ENCODE measurements around the gene RSBN1L. TPM values are rescaled to one million over a fixed set of nuclear protein-coding genes. Genes with fewer than 3 reads are reported as not detected.

RSBN1L gene
- total RNA-seq, 1 experiment from 2014 or later, result 15.5 TPM

DNA sequence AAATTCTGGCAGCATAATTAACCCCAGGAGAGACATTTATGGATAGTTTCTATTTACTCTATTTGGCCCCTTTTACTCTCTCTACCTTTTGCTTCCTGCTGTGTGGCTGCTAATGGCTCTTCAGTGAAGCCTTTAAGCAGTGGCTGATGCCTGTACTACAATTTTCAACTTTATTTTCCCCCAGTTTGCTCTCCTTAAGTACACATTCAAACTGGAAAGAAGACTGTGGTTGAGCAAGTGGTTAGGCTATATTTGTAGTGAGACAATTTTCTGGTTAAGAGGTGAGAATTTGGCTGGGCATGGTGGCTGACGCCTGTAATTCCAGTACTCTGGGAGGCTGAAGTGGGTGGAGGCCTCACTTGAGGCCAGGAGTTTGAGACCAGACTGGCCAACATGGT, 8.5 kb upstream of the RSBN1L start:
- intact Hi-C loops (cut with micrococcal nuclease), result no loop called here
- H3K9me2 ChIP-seq (ENCODE audit: insufficient read depth), result no peaks in the 10 kb centered on the region
- peaks cover 2 to 4% of the 10 kb centered on the region in 2 experiments; a peak in 2 of 4 replicates for H3K36me3 ChIP-seq (ENCODE audit: control insufficient read depth in 1 of 2, insufficient read depth in 2 of 2, low read length in 2 of 2)
- TF ChIP-seq EZH2phosphoT487 (IDR thresholded peaks at IDR 0.05; ENCODE audit: borderline replicate concordance) (no peak), POLR2A (IDR thresholded peaks at IDR 0.05; ENCODE audit: borderline replicate concordance, extremely low read depth, insufficient read depth, insufficient read length) (no peak), SIN3A (IDR thresholded peaks at IDR 0.05; ENCODE audit: low read depth) (no peak), CBX3 (IDR thresholded peaks at IDR 0.05; ENCODE audit: low read depth) (no peak), JUND (IDR thresholded peaks at IDR 0.05) (no peak), SP1 (IDR thresholded peaks at IDR 0.05; ENCODE audit: low read depth) (no peak), TCF7L2 (IDR thresholded peaks at IDR 0.05; ENCODE audit: borderline replicate concordance, extremely low read depth, insufficient read depth, insufficient read length) (no peak), ZNF274 (IDR thresholded peaks at IDR 0.05; ENCODE audit: low read depth, low read length) (no peak), ELF1 (IDR thresholded peaks at IDR 0.05; ENCODE audit: borderline replicate concordance, low read depth) (no peak), EZH2 (IDR thresholded peaks at IDR 0.05) (no peak), SRF (IDR thresholded peaks at IDR 0.05; ENCODE audit: low read depth) (no peak), RAD21 (IDR thresholded peaks at IDR 0.05; ENCODE audit: low read depth) (no peak), FOSL1 (IDR thresholded peaks at IDR 0.05; ENCODE audit: low read depth) (no peak), EGR1 (IDR thresholded peaks at IDR 0.05; ENCODE audit: low read depth) (no peak), YY1 (IDR thresholded peaks at IDR 0.05; ENCODE audit: extremely low read depth, insufficient replicate concordance, low read depth, low read length) (no peak), ZFX (IDR thresholded peaks at IDR 0.05) (no peak)
- TF ChIP-seq, protein P1, sequence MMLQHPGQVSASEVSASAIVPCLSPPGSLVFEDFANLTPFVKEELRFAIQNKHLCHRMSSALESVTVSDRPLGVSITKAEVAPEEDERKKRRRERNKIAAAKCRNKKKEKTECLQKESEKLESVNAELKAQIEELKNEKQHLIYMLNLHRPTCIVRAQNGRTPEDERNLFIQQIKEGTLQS (IDR thresholded peaks at IDR 0.05), result no peak
- TF ChIP-seq, protein P2, sequence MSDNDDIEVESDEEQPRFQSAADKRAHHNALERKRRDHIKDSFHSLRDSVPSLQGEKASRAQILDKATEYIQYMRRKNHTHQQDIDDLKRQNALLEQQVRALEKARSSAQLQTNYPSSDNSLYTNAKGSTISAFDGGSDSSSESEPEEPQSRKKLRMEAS (IDR thresholded peaks at IDR 0.05), result no peak
- TF ChIP-seq, protein P3, sequence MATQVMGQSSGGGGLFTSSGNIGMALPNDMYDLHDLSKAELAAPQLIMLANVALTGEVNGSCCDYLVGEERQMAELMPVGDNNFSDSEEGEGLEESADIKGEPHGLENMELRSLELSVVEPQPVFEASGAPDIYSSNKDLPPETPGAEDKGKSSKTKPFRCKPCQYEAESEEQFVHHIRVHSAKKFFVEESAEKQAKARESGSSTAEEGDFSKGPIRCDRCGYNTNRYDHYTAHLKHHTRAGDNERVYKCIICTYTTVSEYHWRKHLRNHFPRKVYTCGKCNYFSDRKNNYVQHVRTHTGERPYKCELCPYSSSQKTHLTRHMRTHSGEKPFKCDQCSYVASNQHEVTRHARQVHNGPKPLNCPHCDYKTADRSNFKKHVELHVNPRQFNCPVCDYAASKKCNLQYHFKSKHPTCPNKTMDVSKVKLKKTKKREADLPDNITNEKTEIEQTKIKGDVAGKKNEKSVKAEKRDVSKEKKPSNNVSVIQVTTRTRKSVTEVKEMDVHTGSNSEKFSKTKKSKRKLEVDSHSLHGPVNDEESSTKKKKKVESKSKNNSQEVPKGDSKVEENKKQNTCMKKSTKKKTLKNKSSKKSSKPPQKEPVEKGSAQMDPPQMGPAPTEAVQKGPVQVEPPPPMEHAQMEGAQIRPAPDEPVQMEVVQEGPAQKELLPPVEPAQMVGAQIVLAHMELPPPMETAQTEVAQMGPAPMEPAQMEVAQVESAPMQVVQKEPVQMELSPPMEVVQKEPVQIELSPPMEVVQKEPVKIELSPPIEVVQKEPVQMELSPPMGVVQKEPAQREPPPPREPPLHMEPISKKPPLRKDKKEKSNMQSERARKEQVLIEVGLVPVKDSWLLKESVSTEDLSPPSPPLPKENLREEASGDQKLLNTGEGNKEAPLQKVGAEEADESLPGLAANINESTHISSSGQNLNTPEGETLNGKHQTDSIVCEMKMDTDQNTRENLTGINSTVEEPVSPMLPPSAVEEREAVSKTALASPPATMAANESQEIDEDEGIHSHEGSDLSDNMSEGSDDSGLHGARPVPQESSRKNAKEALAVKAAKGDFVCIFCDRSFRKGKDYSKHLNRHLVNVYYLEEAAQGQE (IDR thresholded peaks at IDR 0.05; ENCODE audit: low read depth), result no peak
- H3K27me3 ChIP-seq (ENCODE audit: insufficient read depth, low read length), result no peaks in the 10 kb centered on the region
- H2AFZ ChIP-seq (ENCODE audit: low read depth, low read length, poor library complexity, severe bottlenecking), result no peak overlapping the region
- no TSS peak for BruUV-seq (replicated peaks)
- no peak overlapping the region for H3K27ac ChIP-seq (ENCODE audit: low read depth, low read length)
- H3K9me3 ChIP-seq (ENCODE audit: control insufficient read depth in 1 of 2, insufficient read depth in 1 of 2, low read depth in 1 of 2, low read length in 2 of 2), result no peaks in the 10 kb centered on the region
- H4K20me1 ChIP-seq (ENCODE audit: insufficient read depth), result no peaks in the 10 kb centered on the region
- no peaks in the 10 kb centered on the region for H3K4me1 ChIP-seq (ENCODE audit: control insufficient read depth in 1 of 2, insufficient read depth in 2 of 2, low read length in 2 of 2)
- ChIA-PET RAD21 (ENCODE audit: low non-redundant PET in 1 of 2, low total read pairs in 2 of 2, uncharacterized antibody in 2 of 2, unreplicated experiment in 2 of 2) (no interaction called here), POLR2A (interaction anchor here (1.5 kb wide), 1 partner anchor 8 kb away, joined by 5 read pairs; the partner anchor contains the start of gene RSBN1L), CTCF (interaction anchor here (1.4 kb wide), 1 partner anchor 8 kb away, joined by 4 read pairs; the partner anchor contains the start of gene RSBN1L)
- DNase-seq (ENCODE audit: low read depth, low spot score) (no peak), ATAC-seq (no peak)
- no peak overlapping the region for H3K9ac ChIP-seq (ENCODE audit: low read length)
- no peak overlapping the region for H3K4me2 ChIP-seq (ENCODE audit: low read length)
- no peak overlapping the region for H3K4me3 ChIP-seq (replicated peaks in 1 of 2; ENCODE audit: low read depth in 1 of 2, low read length in 2 of 2)
- peaks cover 40% of the 10 kb centered on the region for H3K79me2 ChIP-seq (ENCODE audit: insufficient read depth, low read length)

Measured in HCT116 (cell line).